ENCODE data around the gene LAD1. TPM values are rescaled to one million over a fixed set of nuclear protein-coding genes. Genes with fewer than 3 reads are reported as not detected.

Gene LAD1
- total and polyA plus RNA-seq, 9 of the 15 experiments (the other 6 are each of a cell fraction or from before 2014, with no cell fraction given) = 0.31 TPM; not detected in 8

- CTCF ChIA-PET (ENCODE audit: low intra/inter-chr PET ratio) = interaction anchor here (8.0 kb wide), 1 partner anchor 38 kb away, joined by 90 read pairs; no protein-coding TSS in a partner anchor
- H3K4me1 ChIP-seq (replicated peaks in 1 of 2; ENCODE audit: control insufficient read depth in 2 of 2, insufficient read depth in 2 of 2, low read length in 2 of 2) = peaks cover 0 to 7% of the 10 kb centered on the region in 2 experiments; a peak in 2 of 5 replicates
- DNase-seq (ENCODE audit: extremely low read depth in 1 of 4, low spot score in 3 of 4) = no peak
- ATAC-seq = no peak
- H3K9me1 ChIP-seq (ENCODE audit: control insufficient read depth, insufficient read depth, low read length) = no peaks in the 10 kb centered on the region
- intact Hi-C loops (cut with micrococcal nuclease) (loop anchor here (10.0 kb wide), 1 partner anchor 351 kb away; no protein-coding TSS in a partner anchor), in situ Hi-C loops (cut with MboI) (no loop called here)
- H3K36me3 ChIP-seq (ENCODE audit: control insufficient read depth, insufficient read depth, low read length) = no peaks in the 10 kb centered on the region
- no peaks in the 10 kb centered on the region for H4K20me1 ChIP-seq (replicated peaks; ENCODE audit: control insufficient read depth, insufficient read depth, low read length)
- no peak for FAIRE-seq
- H3K9me3 ChIP-seq (replicated peaks; ENCODE audit: control insufficient read depth, insufficient read depth, low read depth, low read length) = no peaks in the 10 kb centered on the region
- no peak overlapping the region for H3K4me2 ChIP-seq (ENCODE audit: insufficient read depth, low read length)
- H3K9ac ChIP-seq (ENCODE audit: insufficient read depth in 1 of 2, low read depth in 2 of 2, low read length in 2 of 2) = no peak overlapping the region; a peak in 1 of 4 replicates
- no peak for TF ChIP-seq ZBTB17 (CRISPR knock-in tag; IDR thresholded peaks at IDR 0.05)
- no peak for TF ChIP-seq IFI16 (CRISPR knock-in tag; IDR thresholded peaks at IDR 0.05)
- TF ChIP-seq ELF1 (tag; IDR thresholded peaks at IDR 0.05) = no peak
- TF ChIP-seq TAL1 (IDR thresholded peaks at IDR 0.05) = no peak
- TF ChIP-seq RFX1 (IDR thresholded peaks at IDR 0.05) = no peak
- H3K27ac ChIP-seq (ENCODE audit: extremely low read depth, low read depth, low read length) = no peak overlapping the region
- no TSS peak for BruUV-seq (replicated peaks)
- H3K79me2 ChIP-seq (ENCODE audit: control insufficient read depth, insufficient read depth, low read length) = no peaks in the 10 kb centered on the region
- H2AFZ ChIP-seq (ENCODE audit: low read depth, low read length) = no peak overlapping the region
- 3% methylated on average over 7 of the region's 7 CpGs for WGBS (ENCODE audit: insufficient coverage, low coverage, missing lambda C conversion rate)
- H3K4me3 ChIP-seq = no peak overlapping the region
- peaks cover 8 to 19% of the 10 kb centered on the region in 2 experiments; a peak in 4 of 5 replicates for H3K27me3 ChIP-seq (ENCODE audit: control insufficient read depth in 2 of 2, insufficient read depth in 2 of 2, low read length in 2 of 2)
- POLR2A ChIA-PET = interaction anchor here (0.6 kb wide), 1 partner anchor 33 kb away, joined by 3 read pairs; no protein-coding TSS in a partner anchor
Observed at GRCh38 chr1:201443747-201444146, 44.6 kb upstream of the LAD1 start.

- ATAC-seq = no peak
- peaks cover 3% of the 10 kb centered on the region for H3K9me1 ChIP-seq (ENCODE audit: control insufficient read depth, insufficient read depth, low read length)
- BruUV-seq (replicated peaks) = no TSS peak
- in situ Hi-C loops (cut with MboI) (no loop called here), intact Hi-C loops (cut with micrococcal nuclease) (no loop called here)
- H2AFZ ChIP-seq (ENCODE audit: low read depth, low read length) = no peak overlapping the region
- peaks cover 0 to 17% of the 10 kb centered on the region in 2 experiments; a peak in 3 of 5 replicates for H3K27me3 ChIP-seq (ENCODE audit: control insufficient read depth in 2 of 2, insufficient read depth in 2 of 2, low read length in 2 of 2)
- no peaks in the 10 kb centered on the region for H3K79me2 ChIP-seq (ENCODE audit: control insufficient read depth, insufficient read depth, low read length)
- H3K9ac ChIP-seq (ENCODE audit: insufficient read depth in 1 of 2, low read depth in 2 of 2, low read length in 2 of 2) = no peak overlapping the region
- H3K4me1 ChIP-seq (replicated peaks in 1 of 2; ENCODE audit: control insufficient read depth in 2 of 2, insufficient read depth in 2 of 2, low read length in 2 of 2) = peaks cover 0 to 4% of the 10 kb centered on the region in 2 experiments; a peak in 2 of 5 replicates
- FAIRE-seq = no peak
- no peak overlapping the region for H3K27ac ChIP-seq (ENCODE audit: extremely low read depth, low read depth, low read length)
- DNase-seq (ENCODE audit: extremely low read depth in 1 of 4, low spot score in 3 of 4) = no peak
- H3K9me3 ChIP-seq (replicated peaks; ENCODE audit: control insufficient read depth, insufficient read depth, low read depth, low read length) = no peaks in the 10 kb centered on the region
- CTCF ChIA-PET (ENCODE audit: low intra/inter-chr PET ratio) = interaction anchor here (1.4 to 3.5 kb wide), 4 partner anchors 11 to 76 kb away, joined by 4 to 30 read pairs (median 10); no protein-coding TSS in a partner anchor
- no peak overlapping the region for H3K4me2 ChIP-seq (ENCODE audit: insufficient read depth, low read length)
- H4K20me1 ChIP-seq (replicated peaks; ENCODE audit: control insufficient read depth, insufficient read depth, low read length) = no peaks in the 10 kb centered on the region
- WGBS (ENCODE audit: insufficient coverage, low coverage, missing lambda C conversion rate) = 5% methylated on average over 3 of the region's 3 CpGs
- H3K36me3 ChIP-seq (ENCODE audit: control insufficient read depth, insufficient read depth, low read length) = no peaks in the 10 kb centered on the region
- no peak overlapping the region for H3K4me3 ChIP-seq
- POLR2A ChIA-PET = interaction anchor here (0.7 to 1.5 kb wide), 3 partner anchors 11 to 64 kb away, joined by 3 to 4 read pairs (median 3); no protein-coding TSS in a partner anchor
- TF ChIP-seq ZNF780A (CRISPR knock-in tag; IDR thresholded peaks at IDR 0.05) (no peak), ZNF407 (IDR thresholded peaks at IDR 0.05; ENCODE audit: low read depth) (no peak), ZNF507 (tag; conservative IDR thresholded peaks at IDR 0.05) (no peak)
Observed at GRCh38 chr1:201436969-201437368, 37.8 kb upstream of the LAD1 start.

All from K562 (cell line).